ENCODE results near the gene SNAPIN. TPM values are rescaled to one million over a fixed set of nuclear protein-coding genes. Genes with fewer than 3 reads are reported as not detected.

SNAPIN gene
- total RNA-seq, 1 experiment from 2014 or later = 46.8 TPM

DNA sequence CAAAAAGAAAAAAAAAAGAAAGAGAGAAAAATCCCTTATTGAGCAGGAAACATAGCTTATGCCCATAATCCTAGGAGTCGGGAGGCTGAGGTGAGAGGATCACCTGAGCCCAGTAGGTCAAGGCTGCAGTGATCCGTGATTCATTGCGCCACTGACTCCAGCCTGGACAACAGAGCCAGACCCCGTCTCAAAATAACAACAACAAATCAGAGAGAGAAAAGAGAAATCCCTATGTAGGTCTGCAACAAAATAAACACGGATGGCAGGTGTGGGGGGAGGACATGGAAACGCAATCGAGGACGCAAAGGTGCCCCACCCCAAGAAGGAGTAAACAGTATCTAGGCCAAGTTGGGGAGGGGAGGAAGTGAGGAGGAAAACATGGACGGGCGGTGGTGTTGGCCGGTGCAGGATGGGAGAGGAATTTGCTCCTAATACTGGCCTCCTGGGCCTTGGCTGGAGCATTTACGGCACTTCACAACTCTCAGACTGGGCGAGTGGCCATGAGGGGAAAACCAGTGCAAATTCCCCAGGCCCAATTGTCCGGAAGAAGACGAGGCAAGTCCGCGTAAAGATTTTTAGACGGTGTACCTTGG lies 25.2 kb upstream of the SNAPIN start:
- CTCF ChIA-PET = interaction anchor here (0.5 to 2.5 kb wide), 14 partner anchors 17 to 334 kb away, joined by 3 to 28 read pairs (median 4); partner anchors contain the start of genes CREB3L4, S100A14, S100A16 and S100A2
- intact Hi-C loops (cut with micrococcal nuclease; ENCODE audit: unreplicated experiment) = no loop called here
- no peak for DNase-seq
- Mint-ChIP-seq H3K36me3 (ENCODE audit: insufficient read depth, unreplicated experiment) (peaks cover 58% of the 10 kb centered on the region), H3K4me1 (ENCODE audit: low read depth, unreplicated experiment) (peaks cover 44% of the 10 kb centered on the region), H3K27ac (ENCODE audit: unreplicated experiment) (peak overlapping the region; percentile 98), H3K4me3 (ENCODE audit: low read depth, unreplicated experiment) (peak overlapping the region; percentile 98), H3K9me3 (ENCODE audit: low read depth, unreplicated experiment) (no peaks in the 10 kb centered on the region), H3K27me3 (ENCODE audit: unreplicated experiment) (no peaks in the 10 kb centered on the region)
- BruUV-seq (replicated peaks) = no TSS peak
- TF ChIP-seq CTCF (IDR thresholded peaks at IDR 0.05; ENCODE audit: unreplicated experiment) = no peak

GRCh38 chr1:153633754-153634665 lies 24.5 kb upstream of the SNAPIN start, which contains the start of gene CHTOP:
CHTOP (plus strand) TSS chr1:153634066; CDS start chr1:153636589, 2,523 bp downstream.
- intact Hi-C loops (cut with micrococcal nuclease; ENCODE audit: unreplicated experiment) = loop anchor here (2.0 kb wide), 1 partner anchor 61 kb away; no protein-coding TSS in a partner anchor
- Mint-ChIP-seq H3K36me3 (ENCODE audit: insufficient read depth, unreplicated experiment) (peaks cover 65% of the 10 kb centered on the region), H3K27ac (ENCODE audit: unreplicated experiment) (peak within 1 kb of the TSS; percentile 98), H3K27me3 (ENCODE audit: unreplicated experiment) (no peaks in the 10 kb centered on the region), H3K4me3 (ENCODE audit: low read depth, unreplicated experiment) (peak within 1 kb of the TSS; percentile 98), H3K4me1 (ENCODE audit: low read depth, unreplicated experiment) (peaks cover 44% of the 10 kb centered on the region), H3K9me3 (ENCODE audit: low read depth, unreplicated experiment) (no peaks in the 10 kb centered on the region)
- BruUV-seq (replicated peaks) = TSS peak; percentile 81
- peak; percentile 99 for DNase-seq
- no peak for TF ChIP-seq CTCF (IDR thresholded peaks at IDR 0.05; ENCODE audit: unreplicated experiment)
- CTCF ChIA-PET = interaction anchor here (0.6 to 2.5 kb wide), 16 partner anchors 15 to 333 kb away, joined by 3 to 28 read pairs (median 4); partner anchors contain the start of genes CREB3L4, S100A14, S100A16 and S100A2

- Mint-ChIP-seq H3K36me3 (ENCODE audit: insufficient read depth, unreplicated experiment) (peaks cover 80% of the 10 kb centered on the region), H3K27ac (ENCODE audit: unreplicated experiment) (peak overlapping the region; percentile 98), H3K27me3 (ENCODE audit: unreplicated experiment) (no peaks in the 10 kb centered on the region), H3K4me1 (ENCODE audit: low read depth, unreplicated experiment) (peaks cover 38% of the 10 kb centered on the region), H3K4me3 (ENCODE audit: low read depth, unreplicated experiment) (peak overlapping the region; percentile 98), H3K9me3 (ENCODE audit: low read depth, unreplicated experiment) (no peaks in the 10 kb centered on the region)
- BruUV-seq (replicated peaks) = no TSS peak
- TF ChIP-seq CTCF (IDR thresholded peaks at IDR 0.05; ENCODE audit: unreplicated experiment) = no peak
- intact Hi-C loops (cut with micrococcal nuclease; ENCODE audit: unreplicated experiment) = loop anchor here (2.0 kb wide), 1 partner anchor 63 kb away; no protein-coding TSS in a partner anchor
- CTCF ChIA-PET = interaction anchor here (0.9 to 2.5 kb wide), 3 partner anchors 23 to 63 kb away, joined by 4 to 28 read pairs (median 19); partner anchors contain the start of gene S100A16
- DNase-seq = no peak
These were observed 22.6 kb upstream of the SNAPIN start for GRCh38 chr1:153635872-153636271.

- Mint-ChIP-seq H3K27ac (ENCODE audit: unreplicated experiment) (no peak overlapping the region), H3K27me3 (ENCODE audit: unreplicated experiment) (no peaks in the 10 kb centered on the region), H3K36me3 (ENCODE audit: insufficient read depth, unreplicated experiment) (peaks cover 83% of the 10 kb centered on the region), H3K4me1 (ENCODE audit: low read depth, unreplicated experiment) (peaks cover 33% of the 10 kb centered on the region), H3K4me3 (ENCODE audit: low read depth, unreplicated experiment) (peak overlapping the region; percentile 98), H3K9me3 (ENCODE audit: low read depth, unreplicated experiment) (no peaks in the 10 kb centered on the region)
- BruUV-seq (replicated peaks) = no TSS peak
- intact Hi-C loops (cut with micrococcal nuclease; ENCODE audit: unreplicated experiment) = no loop called here
- CTCF ChIA-PET = no interaction called here
- no peak for DNase-seq
- TF ChIP-seq CTCF (IDR thresholded peaks at IDR 0.05; ENCODE audit: unreplicated experiment) = no peak
These were observed 22.2 kb upstream of the SNAPIN start for GRCh38 chr1:153636312-153636711.
